ENCODE measurements around the gene XRCC3. TPM values are rescaled to one million over a fixed set of nuclear protein-coding genes. Genes with fewer than 3 reads are reported as not detected.

The XRCC3 gene
- total and polyA plus RNA-seq, 2 experiments from 2014 or later = 7.7 to 9.1 TPM

DNA sequence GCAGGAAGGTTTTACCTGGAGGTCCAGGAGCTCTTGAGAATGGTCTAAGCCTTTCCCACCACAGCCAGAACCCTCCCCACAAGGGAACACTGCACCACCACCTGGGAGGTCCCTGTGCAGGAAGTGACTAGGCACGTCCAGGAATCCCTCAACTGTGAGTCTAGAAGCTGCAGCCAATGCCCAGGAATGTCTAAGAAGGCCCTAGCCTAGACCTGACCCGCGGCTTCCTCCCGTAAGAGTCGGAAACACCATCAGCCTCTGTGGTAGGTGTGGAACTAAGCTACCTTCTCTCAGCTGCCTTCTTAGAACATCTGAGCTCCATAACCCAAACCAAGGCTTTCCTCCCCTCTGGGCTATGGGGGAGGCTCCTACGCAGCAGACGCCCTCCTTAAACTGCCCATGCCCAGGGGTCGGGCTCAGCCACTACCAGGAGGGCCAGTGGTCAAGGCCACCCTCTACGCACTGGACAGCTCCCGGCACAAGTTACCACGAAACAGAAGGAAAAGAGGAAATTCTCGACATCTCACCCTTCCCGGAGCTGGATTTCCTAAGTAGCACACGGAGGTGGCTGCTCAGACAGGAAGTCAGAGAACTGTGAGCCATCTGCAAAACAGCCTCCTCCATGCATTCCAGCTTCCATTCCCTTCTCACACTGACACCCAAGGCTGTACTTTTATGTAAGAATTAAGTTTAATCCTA lies 25.9 kb upstream of the XRCC3 start:
- no peak overlapping the region for H3K27ac ChIP-seq
- no peaks in the 10 kb centered on the region for H3K36me3 ChIP-seq (replicated peaks; ENCODE audit: insufficient read depth, low read depth)
- no peak for DNase-seq (ENCODE audit: low spot score)
- no peak overlapping the region for H2AFZ ChIP-seq
- 86% methylated on average over 14 of the region's 14 CpGs for WGBS (ENCODE audit: low lambda C conversion rate, missing lambda C conversion rate)
- no peak overlapping the region for H3K4me3 ChIP-seq
- H3K4me2 ChIP-seq = no peak overlapping the region
- no peaks in the 10 kb centered on the region for H3K9me2 ChIP-seq (replicated peaks; ENCODE audit: insufficient read depth)
- no peaks in the 10 kb centered on the region for H4K20me1 ChIP-seq (ENCODE audit: insufficient read depth, poor library complexity, severe bottlenecking)
- no peaks in the 10 kb centered on the region for H3K27me3 ChIP-seq
- TF ChIP-seq EZH2phosphoT487 (IDR thresholded peaks at IDR 0.05; ENCODE audit: low read depth, severe bottlenecking, unreplicated experiment) (no peak), EZH2 (IDR thresholded peaks at IDR 0.05; ENCODE audit: borderline replicate concordance) (no peak)
- TF ChIP-seq, protein P1, sequence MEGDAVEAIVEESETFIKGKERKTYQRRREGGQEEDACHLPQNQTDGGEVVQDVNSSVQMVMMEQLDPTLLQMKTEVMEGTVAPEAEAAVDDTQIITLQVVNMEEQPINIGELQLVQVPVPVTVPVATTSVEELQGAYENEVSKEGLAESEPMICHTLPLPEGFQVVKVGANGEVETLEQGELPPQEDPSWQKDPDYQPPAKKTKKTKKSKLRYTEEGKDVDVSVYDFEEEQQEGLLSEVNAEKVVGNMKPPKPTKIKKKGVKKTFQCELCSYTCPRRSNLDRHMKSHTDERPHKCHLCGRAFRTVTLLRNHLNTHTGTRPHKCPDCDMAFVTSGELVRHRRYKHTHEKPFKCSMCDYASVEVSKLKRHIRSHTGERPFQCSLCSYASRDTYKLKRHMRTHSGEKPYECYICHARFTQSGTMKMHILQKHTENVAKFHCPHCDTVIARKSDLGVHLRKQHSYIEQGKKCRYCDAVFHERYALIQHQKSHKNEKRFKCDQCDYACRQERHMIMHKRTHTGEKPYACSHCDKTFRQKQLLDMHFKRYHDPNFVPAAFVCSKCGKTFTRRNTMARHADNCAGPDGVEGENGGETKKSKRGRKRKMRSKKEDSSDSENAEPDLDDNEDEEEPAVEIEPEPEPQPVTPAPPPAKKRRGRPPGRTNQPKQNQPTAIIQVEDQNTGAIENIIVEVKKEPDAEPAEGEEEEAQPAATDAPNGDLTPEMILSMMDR (IDR thresholded peaks at IDR 0.05; ENCODE audit: poor library complexity) = no peak
- no peaks in the 10 kb centered on the region for H3K4me1 ChIP-seq (ENCODE audit: insufficient read depth)
- no peaks in the 10 kb centered on the region for H3K9me3 ChIP-seq (ENCODE audit: low read depth)
- H3K79me2 ChIP-seq = no peaks in the 10 kb centered on the region

DNA sequence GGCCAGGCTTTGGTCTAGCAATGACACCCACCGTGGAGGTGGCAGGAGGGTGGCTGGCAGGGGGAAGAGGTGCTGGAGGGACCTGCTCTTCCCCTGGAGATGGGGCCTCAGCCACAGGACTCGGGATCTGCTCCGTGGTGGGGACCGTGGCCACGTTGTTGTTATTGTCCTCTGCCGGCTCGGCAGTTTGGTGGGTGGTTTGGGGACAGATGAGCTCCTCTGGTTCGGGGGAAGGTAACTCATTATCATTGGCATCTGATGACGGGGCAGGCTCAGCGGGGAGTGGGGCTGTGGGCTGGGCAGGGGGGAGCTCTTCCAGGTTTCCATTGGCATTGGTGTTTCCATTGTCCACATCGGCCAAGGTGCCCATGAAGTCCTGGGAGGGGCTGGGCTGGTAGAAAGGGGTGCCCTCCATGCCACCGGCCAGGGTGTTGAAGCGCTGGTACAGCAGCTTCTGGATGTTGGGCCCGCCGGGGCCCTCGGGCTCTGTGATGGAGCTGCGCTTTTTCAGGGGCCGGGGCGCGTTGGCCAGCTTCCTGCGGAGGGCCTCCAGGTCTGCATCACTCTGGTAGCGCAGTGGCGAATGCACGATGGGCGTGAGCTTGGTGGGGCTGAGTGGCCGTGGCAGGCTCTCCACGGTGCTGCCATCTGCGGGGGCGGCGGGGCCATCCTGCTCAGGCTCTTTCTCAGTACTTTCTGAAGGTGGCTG lies 24.7 kb upstream of the XRCC3 start:
- Histone ChIP-seq H3K27me3 (no peaks in the 10 kb centered on the region), H3K27ac (no peak overlapping the region), H3K36me3 (replicated peaks; ENCODE audit: insufficient read depth, low read depth) (no peaks in the 10 kb centered on the region), H3K79me2 (no peaks in the 10 kb centered on the region), H3K4me1 (ENCODE audit: insufficient read depth) (no peaks in the 10 kb centered on the region), H2AFZ (no peak overlapping the region), H3K4me3 (no peak overlapping the region), H3K9me2 (replicated peaks; ENCODE audit: insufficient read depth) (no peaks in the 10 kb centered on the region), H3K9me3 (ENCODE audit: low read depth) (no peaks in the 10 kb centered on the region), H4K20me1 (ENCODE audit: insufficient read depth, poor library complexity, severe bottlenecking) (no peaks in the 10 kb centered on the region), H3K4me2 (no peak overlapping the region)
- TF ChIP-seq EZH2 (IDR thresholded peaks at IDR 0.05; ENCODE audit: borderline replicate concordance) (no peak), EZH2phosphoT487 (IDR thresholded peaks at IDR 0.05; ENCODE audit: low read depth, severe bottlenecking, unreplicated experiment) (no peak)
- TF ChIP-seq, protein P1 (IDR thresholded peaks at IDR 0.05; ENCODE audit: poor library complexity) = no peak
- DNase-seq (ENCODE audit: low spot score) = no peak
- 97% methylated on average over 30 of the region's 30 CpGs for WGBS (ENCODE audit: low lambda C conversion rate, missing lambda C conversion rate)

DNA sequence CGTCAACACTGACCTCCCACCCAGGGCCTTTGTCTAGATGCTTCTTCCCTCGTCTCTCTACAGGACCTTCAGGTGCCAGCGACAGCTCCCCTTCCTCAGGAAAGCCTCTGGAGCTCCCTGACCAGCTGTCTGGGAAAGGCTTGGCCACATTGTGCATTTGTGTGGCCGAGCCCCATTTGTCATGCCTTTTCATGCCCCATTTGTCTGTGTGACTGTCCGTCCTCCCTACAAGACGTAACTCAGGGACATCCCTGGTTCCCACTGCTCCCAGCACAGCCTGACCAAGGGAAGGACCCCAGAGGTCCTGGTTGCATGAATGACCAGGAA lies 24.2 kb upstream of the XRCC3 start:
- H3K4me2 ChIP-seq = no peak overlapping the region
- TF ChIP-seq, protein P1 (IDR thresholded peaks at IDR 0.05; ENCODE audit: poor library complexity) = no peak
- TF ChIP-seq EZH2phosphoT487 (IDR thresholded peaks at IDR 0.05; ENCODE audit: low read depth, severe bottlenecking, unreplicated experiment) = no peak
- no peak overlapping the region for H3K27ac ChIP-seq
- H3K79me2 ChIP-seq = no peaks in the 10 kb centered on the region
- WGBS (ENCODE audit: low lambda C conversion rate, missing lambda C conversion rate) = over 99% methylated on average over 6 of the region's 6 CpGs
- H3K27me3 ChIP-seq = no peaks in the 10 kb centered on the region
- no peak for DNase-seq (ENCODE audit: low spot score)
- H2AFZ ChIP-seq = no peak overlapping the region
- H4K20me1 ChIP-seq (ENCODE audit: insufficient read depth, poor library complexity, severe bottlenecking) = no peaks in the 10 kb centered on the region
- no peaks in the 10 kb centered on the region for H3K36me3 ChIP-seq (replicated peaks; ENCODE audit: insufficient read depth, low read depth)
- H3K4me1 ChIP-seq (ENCODE audit: insufficient read depth) = no peaks in the 10 kb centered on the region
- no peak overlapping the region for H3K4me3 ChIP-seq
- H3K9me2 ChIP-seq (replicated peaks; ENCODE audit: insufficient read depth) = no peaks in the 10 kb centered on the region
- no peaks in the 10 kb centered on the region for H3K9me3 ChIP-seq (ENCODE audit: low read depth)
